Stimulated activated CD4-positive, alpha-beta T cell treated with anti-CD3 and anti-CD28 coated beads, TNF-alpha, amount 100 ng/mL, for 4 hours (primary cell): ENCODE measurements around the gene DMD.
"Not testable (repeated sequence)": the region's sequence is repeated elsewhere in the genome, so short reads cannot be mapped to it uniquely, and the experiment has no call there.

Source experiments
- DNase-seq, 3 experiments: peaks; one replicate each; pipeline ENCODE4 v3.0.0-alpha.2; 2020; ENCODE audit warnings: low read depth in 3 of 3

Gene DMD

DNA sequence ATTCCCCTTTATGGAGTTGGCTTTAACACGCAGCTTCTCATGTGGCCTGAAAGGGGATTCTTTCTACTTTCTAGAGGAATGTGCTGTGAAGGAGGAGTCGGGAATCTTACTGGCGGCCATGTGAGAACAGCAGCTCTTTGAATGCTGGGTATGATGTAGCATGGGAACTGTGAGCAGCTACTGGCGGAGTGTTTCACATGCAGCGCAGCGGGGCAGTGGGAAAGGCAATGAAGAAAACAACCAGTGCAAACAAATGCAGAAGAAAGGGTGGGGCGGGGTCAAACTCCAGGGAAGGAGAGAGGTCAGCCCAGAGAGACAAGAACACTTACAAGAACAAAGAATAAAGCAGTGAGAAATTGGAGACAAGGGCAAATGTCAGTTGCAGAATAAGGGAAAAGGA, 1775.8 kb downstream of the DMD start:
- DNase-seq: no peak

DNA sequence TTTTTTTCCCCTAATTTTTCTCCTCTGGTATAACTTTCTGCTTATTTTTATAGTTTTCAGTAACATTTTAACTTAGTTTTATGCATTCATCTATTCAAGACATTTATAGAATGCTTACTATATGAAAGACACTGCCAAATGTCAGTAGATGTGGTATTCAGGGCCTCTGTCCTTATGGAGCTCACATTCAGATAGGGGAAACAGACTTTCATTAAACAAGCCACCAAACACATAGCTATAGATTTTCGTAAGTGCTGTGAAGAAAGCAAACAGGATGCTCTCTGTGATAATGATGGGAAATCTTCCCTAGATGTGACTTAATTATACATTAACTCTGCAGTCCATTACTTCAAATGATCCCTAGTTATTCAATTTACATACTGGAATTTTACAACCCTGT, 1777.5 kb downstream of the DMD start:
- no peak for DNase-seq

DNA sequence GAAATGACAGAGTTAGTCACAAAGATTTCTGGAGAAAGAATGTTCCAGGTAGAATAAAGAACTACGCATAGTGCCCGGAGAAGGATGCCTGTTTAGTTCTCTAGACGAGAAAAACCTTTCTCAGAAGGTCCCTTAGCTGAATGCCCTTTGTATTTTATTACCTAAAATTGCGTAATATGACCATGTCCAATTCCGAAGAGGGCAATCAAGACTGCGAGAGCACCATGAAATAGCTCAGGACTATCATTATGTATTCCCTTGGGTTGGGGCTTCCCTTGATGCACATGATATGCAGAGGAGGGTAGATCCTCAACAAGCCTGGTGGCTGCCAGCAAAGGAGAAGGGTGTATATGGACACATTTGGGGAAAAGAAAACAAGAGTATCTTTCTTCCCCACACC, 1781.4 kb downstream of the DMD start:
- DNase-seq: no peak

DNA sequence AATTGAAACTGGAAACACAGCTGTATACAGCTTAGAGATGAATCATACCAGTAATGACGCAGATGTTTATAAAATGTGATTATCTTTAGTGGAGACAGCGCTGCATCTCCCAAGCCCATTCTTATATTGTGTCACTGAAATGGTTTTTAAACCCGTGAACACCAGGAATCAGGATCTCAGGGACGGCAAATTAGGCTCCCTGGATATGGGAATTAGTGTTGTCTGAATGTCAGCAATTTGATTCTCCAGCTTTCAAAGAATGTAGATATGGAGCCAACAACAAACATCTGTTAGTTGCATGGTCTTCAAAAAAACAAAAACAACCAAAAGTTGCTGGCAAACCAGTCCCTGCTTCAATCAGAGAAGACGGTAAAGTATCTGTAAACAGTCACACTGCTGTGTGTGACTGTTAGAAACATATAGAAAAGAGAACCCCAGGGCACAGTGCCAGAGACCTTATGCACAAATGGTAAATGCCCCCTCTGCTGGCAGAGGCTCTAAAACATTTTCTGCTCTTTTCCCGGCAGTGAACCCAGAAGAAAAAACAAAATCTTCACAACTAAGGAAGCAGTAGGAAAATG, 1787.7 kb downstream of the DMD start:
- no peak for DNase-seq

DNA sequence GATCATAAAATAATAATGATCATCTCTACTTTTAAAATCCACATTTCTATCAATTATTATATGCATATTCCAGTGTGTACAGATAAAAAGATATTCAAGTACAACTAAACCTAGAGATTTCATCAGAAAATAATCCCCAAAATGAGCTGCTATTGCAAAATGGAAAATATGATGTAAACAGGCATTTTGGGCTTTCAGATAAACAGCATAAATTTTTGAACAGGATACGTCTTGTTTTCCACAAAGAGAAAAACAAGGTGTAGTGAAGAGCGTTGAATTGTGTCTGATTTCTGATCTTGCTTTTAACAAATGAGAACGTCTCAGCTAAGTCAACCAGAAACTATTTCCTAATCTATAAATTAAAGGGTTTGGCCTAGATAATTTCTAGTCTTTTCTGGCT, 1789.9 kb downstream of the DMD start:
- no peak for DNase-seq

DNA sequence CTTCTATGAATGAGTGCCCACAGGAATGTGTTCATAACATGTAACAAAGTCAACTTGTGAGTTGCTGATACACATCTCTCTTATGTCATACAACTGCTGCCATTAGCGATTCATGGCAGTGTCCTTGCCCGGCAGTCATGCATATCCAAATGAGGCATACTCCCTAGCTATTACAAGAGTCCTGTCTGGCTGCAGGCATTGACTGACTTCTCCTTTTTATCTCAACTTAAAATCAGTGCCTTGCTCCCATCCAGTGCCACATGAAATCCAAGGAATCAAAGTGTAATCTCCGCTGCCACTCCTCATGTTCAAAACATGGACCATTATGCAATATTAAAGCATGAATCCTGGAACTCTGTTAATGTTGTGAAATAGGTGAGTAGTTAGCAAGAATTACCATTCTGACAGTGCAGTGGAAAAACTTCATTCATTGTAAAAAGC, 1790.6 kb downstream of the DMD start:
- no peak for DNase-seq

DNA sequence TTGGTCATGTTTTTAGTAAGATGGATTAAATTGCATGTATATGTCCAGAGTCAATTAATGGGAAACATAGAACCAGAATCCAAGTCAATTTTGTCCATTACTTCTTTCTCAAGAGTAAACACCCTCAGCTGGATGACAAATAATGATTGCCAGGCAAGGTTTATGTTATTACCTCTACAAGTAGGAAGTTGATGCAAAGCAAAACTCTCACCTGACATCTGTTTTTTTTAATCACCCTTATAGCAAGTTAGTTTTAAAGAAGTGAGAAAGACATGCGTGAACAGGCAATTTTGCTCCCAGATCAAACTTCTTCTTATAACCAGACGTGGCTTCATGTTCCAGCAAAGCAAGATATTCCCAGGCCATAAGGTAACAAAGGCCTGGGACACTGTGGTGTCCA, 1791.0 kb downstream of the DMD start:
- no peak for DNase-seq

DNA sequence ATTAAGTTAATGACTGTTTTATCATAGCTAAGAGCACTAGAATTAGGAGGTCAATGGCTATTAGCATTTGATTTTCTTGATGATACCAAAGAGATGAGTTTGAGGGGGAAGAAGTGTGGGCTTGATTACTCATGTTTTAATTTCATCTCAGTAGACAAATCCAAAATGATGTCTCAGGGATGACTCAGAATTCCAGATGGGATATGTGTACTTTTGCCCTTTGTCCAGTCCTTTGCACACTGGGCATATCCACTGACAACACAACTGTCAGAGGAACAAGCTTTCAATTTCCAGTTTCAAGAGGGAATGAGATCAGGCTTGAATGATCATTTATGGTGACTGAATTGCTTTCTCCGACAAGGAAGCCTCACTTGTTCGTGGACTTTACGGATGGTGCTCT, 1814.2 kb downstream of the DMD start:
- no peak for DNase-seq

DNA sequence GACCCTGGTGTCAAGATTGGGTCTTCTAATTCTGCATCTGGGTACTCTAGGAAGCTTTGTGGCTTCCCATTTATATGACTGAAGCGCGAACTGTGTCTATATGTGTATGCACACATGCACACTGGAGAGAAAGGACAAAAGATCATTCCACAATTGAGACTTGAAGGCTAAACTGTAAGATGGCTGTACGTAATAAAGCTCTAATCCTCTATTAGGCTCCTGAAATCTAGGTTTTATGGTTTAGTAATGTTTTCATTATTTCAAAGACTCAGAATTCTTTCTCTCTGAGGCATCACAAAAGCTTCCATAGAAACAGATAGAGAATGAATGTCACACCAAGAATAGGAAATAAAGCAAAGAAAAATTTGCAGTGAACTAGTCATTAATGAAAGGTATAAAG, 1818.8 kb downstream of the DMD start:
- no peak for DNase-seq

DNA sequence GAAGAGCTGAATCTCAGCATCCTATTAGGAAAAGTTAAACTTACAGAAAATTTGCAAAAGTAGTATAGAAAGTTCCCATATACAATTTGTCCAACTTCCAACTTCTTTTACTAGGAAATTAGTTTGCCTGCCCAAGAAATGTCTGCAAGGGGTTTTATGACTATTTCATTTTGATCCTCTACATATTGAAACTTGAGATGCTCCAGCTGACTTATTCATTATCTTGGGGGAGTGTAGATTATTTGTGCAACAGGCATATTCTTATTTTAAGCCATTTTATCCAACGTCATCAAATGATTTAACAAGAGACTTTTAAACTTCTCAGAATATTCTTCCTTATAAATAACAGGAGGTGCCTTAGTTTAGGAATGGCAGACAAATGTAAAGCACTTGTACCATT, 1822.4 kb downstream of the DMD start:
- no peak for DNase-seq

DNA sequence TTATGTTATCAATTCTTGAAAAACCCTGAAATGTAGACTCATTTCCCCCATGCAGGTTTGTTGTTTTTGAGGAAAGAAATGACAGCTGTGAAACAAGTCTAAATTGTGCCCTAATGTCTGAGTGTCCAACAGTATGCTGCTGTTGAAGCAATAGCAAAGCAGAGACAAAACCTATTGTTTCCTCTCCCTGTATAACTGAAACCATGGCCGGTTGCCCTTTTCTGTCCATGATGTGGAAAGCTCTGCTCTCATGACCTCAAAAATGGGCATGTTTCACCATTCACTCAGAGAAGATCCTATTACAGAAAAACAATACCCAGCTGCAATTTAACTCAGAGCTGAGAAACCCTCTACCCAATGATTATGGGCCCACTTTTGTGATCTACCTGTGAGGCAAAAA, 1826.9 kb downstream of the DMD start:
- DNase-seq: no peak

DNA sequence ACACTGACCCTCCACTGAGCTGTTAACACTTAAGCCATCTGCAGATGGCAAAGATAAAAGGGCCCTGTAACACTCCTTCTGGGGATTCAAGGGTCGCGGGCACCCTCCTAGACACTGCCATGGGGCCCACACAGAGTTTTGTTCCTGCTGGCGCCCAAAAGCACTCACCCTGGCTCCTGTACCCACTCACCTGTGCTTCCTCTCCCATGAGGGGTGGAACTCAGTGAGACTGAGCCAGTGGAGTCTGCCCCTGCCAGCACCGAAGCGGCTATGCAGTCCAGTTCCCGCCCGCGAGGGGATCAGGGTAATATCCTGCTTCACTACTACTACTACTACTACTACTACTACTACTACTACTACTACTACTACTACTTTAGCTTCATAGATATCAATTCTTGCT, 1827.4 kb downstream of the DMD start:
- no peak for DNase-seq

DNA sequence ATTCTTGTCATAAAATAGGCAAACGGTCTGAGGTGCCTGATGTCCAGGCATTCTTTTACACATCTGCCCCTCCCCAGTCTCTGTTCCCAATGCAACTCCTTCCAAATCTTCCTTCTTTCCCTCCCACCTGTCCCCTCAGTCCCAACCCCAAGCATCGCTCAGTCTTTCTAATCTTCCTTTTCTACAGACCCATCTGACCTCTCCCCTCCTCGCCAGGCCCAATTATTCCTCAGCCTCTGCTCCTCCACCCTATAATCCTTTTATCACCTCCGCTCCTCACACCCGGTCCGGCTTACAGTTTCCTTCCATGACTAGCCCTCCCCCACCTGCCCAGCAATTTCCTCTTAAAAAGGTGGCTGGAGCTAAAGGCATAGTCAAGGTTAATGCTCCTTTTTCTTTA, 1832.4 kb downstream of the DMD start:
- not testable (repeated sequence) for DNase-seq

DNA sequence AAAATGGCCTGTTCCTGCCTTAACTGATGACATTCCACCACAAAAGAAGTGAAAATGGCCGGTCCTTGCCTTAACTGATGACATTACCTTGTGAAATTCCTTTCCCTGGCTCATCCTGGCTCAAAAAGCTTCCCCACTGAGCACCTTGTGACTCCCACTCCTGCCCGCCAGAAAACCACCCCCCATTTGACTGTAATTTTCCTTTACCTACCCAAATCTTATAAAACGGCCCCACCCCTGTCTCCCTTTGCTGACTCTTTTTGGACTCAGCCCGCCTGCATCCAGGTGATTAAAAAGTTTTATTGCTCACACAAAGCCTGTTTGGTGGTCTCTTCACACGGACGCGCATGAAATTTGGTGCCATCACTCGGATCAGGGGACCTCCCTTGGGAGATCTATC, 1833.5 kb downstream of the DMD start:
- DNase-seq: not testable (repeated sequence)

DNA sequence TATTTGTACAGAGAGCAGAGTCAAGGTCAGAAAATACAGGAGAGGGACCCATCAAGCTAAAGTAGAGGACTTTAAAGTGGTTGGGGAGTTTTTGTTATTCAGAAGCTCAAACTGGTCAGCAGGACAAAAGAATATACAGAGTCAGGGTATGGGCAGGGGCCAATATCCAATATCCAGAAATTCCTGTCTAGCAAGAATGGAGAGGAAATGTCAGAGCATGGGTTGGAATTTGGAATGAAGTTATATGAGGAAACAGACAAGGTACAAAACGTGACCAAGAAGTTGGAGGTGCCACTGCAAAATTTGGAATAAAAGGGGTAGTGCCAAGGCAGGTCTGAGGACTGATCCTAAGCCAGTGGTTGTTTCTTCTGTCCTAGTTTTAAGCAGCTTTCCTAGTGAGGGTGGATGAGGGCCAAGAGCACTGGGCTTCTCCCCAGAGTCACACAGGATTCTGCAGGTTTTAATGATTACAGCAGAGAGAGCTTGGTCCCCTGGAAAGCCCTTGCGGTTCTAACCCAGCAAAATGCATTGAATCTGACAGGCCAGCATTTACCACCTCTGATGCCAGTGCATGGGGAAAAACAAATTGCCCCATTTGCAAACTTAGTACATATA, 1834.8 kb downstream of the DMD start:
- DNase-seq: no peak

DNA sequence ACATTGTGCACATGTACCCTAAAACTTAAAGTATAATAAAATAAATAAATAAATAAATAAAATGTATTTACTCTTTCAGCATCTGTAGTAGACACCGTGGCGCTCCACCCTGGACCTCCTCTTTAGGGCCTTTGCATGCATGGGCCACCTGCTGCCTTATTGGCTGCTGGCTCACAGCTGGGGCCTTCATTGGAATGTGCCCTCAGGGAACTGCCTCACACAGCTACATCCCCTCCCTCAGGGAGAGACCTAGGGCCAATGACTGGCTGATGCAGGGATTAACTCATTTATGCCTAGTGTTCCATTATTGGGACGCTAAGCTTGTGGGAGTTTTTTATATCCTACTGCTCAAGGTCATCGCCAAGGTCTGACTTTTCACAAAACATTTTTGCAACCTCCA, 1836.6 kb downstream of the DMD start:
- DNase-seq: no peak

DNA sequence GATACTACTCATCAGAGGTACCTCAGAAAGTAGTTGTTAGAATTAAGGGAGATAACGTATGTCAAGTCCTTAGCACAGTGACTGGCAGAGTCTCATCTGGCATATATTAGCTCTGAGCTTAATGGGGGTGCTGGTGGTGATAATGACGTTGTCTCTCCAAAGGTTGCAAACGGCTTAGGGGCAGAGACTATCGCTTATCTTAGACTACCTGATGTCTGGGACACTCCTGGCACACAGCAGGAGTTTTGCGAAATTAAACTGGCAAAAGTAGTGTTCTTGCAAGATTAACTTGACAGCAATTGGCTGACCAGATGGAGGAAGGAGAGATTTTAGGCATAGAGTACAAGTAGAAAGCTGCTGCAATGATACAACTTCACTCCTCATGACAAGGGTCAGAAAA, 1839.4 kb downstream of the DMD start:
- no peak for DNase-seq

DNA sequence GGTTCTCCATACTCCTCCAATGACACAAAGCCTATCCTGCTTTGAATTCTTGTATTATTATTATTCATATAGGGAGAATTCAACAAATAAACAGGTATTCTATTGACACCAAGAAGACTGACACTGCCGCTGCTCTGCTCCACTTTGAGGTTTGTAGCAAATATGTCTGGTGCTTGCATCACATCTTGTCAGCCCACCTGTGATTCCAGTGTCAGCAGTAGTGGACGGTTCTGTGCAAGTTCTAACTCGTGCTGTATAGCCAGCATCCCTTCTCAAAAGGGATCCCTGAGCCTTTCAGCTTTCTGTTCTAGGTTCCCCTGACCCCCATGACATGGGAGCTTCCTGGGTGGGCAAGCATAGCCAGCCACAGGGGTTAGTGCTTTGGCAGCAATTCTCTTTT, 1843.5 kb downstream of the DMD start:
- no peak for DNase-seq

DNA sequence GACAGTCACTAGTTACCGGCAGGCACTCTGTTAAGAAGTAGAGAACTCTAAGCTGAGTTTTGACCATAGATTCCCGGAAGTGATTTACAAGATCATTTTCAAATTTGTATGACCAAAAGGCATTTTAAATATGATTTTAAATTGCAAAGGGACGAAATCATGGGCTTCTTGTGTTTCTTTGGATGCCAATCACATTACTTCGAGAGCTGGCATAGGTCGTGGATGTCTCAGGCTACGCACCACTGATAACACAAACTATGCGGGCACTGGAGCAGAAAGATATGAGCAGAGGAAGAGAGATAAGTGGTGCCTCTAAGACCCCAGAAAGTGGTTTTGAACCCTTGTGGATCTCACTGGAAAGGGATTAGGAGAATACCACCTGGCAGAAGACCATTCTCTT, 1845.3 kb downstream of the DMD start:
- no peak for DNase-seq

DNA sequence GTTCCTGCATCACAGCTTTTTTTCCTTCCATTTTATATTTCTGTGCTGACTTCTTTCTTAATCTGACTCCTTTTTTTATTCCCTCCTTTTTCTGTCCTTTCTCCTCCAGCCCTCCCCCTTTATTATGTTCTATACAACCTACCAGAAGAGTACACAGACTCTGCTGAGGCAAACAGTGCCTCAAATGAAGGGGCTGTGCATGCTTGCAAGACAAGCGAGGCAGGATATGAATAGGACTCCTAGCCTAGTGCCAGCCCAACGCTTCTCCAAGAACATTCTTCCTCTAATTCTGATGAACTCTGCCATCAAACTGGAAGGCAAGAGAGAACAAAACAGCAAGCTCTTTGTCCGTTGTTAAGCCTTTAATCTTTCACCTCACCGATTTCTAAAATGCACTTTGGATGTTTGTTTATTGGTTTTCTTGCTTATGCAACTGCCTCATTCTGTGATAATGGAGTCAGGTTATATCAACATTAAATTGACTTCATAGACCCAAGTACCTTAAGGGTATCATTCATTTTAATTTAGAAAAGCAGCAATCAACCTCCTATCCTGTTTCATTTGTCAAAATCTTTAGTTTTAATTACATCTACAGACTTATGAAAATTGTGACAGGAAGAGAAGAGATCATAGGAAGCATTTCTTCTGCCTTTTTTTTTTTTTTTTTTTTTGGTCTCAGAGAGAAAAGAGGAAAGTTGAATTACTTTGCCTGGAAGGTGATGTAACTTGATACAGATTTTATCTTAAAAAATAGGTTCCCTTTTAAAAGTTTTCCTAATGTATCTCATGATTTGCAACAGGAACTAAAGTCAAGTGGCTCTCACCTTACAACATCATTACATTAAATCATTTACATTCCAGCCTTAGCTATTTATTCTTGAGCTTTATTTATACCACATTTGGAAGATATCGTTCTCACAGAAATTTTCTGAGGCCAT, 1854.8 kb downstream of the DMD start:
- DNase-seq: no peak

DNA sequence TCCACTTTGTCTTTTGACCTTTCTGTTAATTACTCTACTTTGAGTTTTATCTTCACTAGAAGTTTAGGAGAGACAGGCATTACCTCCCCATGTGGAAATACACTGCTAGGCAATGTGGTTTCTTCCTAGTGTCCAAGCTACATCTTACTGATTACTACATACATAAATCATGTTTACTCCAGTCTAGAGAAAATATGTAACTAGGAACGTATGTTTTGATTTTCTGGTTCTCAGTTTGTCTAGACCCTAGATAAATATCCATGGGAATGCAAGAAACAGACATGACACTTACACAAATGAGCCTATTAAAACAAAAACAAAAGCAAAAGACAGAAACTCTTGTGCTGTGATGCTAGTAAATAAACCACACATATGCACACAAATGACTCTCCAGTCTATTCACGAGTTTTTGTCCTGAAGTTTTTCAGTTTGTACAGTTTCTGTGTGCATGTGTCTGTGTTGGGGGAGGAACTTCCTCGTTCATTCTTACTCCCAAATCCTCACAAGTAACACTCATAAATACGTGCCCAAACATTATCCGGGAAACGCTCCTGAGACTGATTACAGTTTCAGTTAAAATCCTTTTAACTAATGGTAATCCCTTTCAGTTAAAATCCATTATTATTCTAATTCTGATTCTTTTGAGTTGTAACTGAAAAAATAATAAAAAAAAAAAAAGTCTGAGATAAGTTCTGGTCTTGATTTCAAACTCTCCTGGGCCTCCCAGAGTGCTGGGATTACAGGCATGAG, 1856.0 kb downstream of the DMD start:
- no peak for DNase-seq

DNA sequence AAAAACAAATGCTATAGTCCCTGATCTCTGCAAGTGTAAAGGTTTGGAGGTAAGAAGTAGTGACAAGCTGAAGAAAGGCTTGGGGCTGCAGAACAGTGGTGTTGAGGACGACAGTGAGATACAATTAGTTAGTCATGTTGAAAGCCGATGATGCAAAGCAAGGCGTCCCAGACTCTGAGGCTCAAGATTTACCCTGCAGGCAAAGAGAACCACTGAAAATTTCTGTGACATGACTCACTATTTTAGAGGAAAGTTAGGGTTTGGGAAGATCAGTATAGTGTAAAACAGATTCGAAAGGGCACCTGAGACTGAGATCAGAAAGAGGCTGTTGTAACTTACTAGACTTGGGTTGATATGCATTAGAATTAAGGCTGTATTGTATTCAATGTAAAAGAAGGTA, 1858.3 kb downstream of the DMD start:
- DNase-seq: no peak

DNA sequence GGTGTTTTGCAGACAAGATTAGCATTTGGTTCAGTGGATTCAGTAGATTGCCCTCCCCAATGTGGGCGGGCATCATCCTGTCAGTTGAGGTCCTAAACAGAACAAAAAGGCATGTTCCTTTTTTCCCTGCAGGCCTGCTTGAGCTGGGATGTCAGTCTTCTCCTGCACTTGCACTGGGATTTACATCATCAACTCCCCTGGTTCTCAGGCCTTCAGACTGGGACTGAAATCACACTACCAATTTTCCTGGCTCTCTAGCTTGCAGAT, 1860.6 kb downstream of the DMD start:
- no peak for DNase-seq
